Measurements from ENCODE around the gene ATG9A.

- TF ChIP-seq CTCF (IDR thresholded peaks at IDR 0.05), result no peak
- no peak for TF ChIP-seq EP300 (IDR thresholded peaks at IDR 0.05)
- TF ChIP-seq POLR2A (IDR thresholded peaks at IDR 0.05), result no peak
Observed at GRCh38 chr2:219248845-219249202, 19.4 kb upstream of the ATG9A start.
